Spleen (tissue), 11 donors: ENCODE results near the gene LNX1. TPM values are rescaled to one million over a fixed set of nuclear protein-coding genes. Genes with fewer than 3 reads are reported as not detected.

Experiments
- DNase-seq: peaks from one replicate; pipeline ENCODE4 v3.0.0-alpha.2; 2020
- H3K27ac ChIP-seq, 8 donors: fragments of 200-600 bp; sonication (generic) in 7 of 8; 1 replicate in 4 of 8; 2 replicates in 4 of 8; pipeline versions ENCODE4 v1.5.0 to v1.8.0; 2016 to 2021; ENCODE audit warnings: inconsistent platforms in 4 of 8, mild to moderate bottlenecking in 4 of 8, moderate library complexity in 1 of 8
- H3K27me3 ChIP-seq, 7 donors: fragments of 200-600 bp; sonication (generic) in 6 of 7; replicated peaks in 1 of 7; 1 replicate in 4 of 7; 2 replicates in 3 of 7; pipeline versions ENCODE4 v1.5.0 to v1.8.0; 2016 to 2021; ENCODE audit warnings: inconsistent platforms in 3 of 7, mild to moderate bottlenecking in 1 of 7
- H3K36me3 ChIP-seq, 6 donors: fragments of 200-600 bp; sonication (generic) in 5 of 6; 1 replicate in 4 of 6; 2 replicates in 2 of 6; pipeline versions ENCODE4 v1.5.0 to v1.8.0; 2016 to 2021; ENCODE audit warnings: inconsistent platforms in 2 of 6
- H3K4me1 ChIP-seq, 6 donors: fragments of 200-600 bp; sonication (generic) in 5 of 6; 1 replicate in 3 of 6; 2 replicates in 3 of 6; pipeline versions ENCODE4 v1.5.0 to v1.8.0; 2016 to 2021; ENCODE audit warnings: inconsistent platforms in 3 of 6
- H3K4me3 ChIP-seq, 8 donors: fragments of 200-600 bp; sonication (generic) in 7 of 8; 1 replicate in 4 of 8; 2 replicates in 4 of 8; pipeline versions ENCODE4 v1.5.0 to v1.8.0; 2016 to 2021; ENCODE audit warnings: inconsistent platforms in 4 of 8, mild to moderate bottlenecking in 4 of 8, moderate library complexity in 2 of 8
- H3K9me3 ChIP-seq, 8 donors: fragments of 200-600 bp; sonication (generic) in 7 of 8; 1 replicate in 4 of 8; 2 replicates in 4 of 8; pipeline versions ENCODE4 v1.5.0 to v1.8.0; 2016 to 2021; ENCODE audit warnings: inconsistent platforms in 4 of 8
- CTCF ChIP-seq, 11 experiments: fragments of 200-600 bp in 7 of 11; fragments of 450-650 bp in 4 of 11; sonication (generic) in 4 of 11; IDR thresholded peaks in 8 of 11; conservative IDR thresholded peaks in 3 of 11; 1 replicate in 7 of 11; 2 replicates in 4 of 11; pipeline versions ENCODE4 v1.4.0 to v1.8.0; 2016 to 2021; ENCODE audit warnings: antibody characterized with exemption in 11 of 11, inconsistent platforms in 4 of 11, mild to moderate bottlenecking in 1 of 11
- POLR2A ChIP-seq, 3 donors: fragments of 450-650 bp; IDR thresholded peaks; one replicate each; pipeline ENCODE4 v1.5.1; 2017; ENCODE audit warnings: antibody characterized with exemption in 3 of 3, mild to moderate bottlenecking in 1 of 3
- POLR2AphosphoS5 ChIP-seq, 3 donors: sonication (generic); formaldehyde crosslinking; IDR thresholded peaks; one replicate each; pipeline ENCODE4 v1.5.1; 2017; ENCODE audit warnings: antibody characterized with exemption in 3 of 3
- WGBS, 5 donors: extraction: QIAGEN DNeasy Blood & Tissue Kit in 3 of 5; methylation state at CpG; one replicate each; pipeline versions ENCODE4 v1.1.5 to v1.1.7; 2013 to 2018; 5-methylcytosine and 5-hydroxymethylcytosine counted together
- intact Hi-C: fragments of 100-400 bp; cut with DNase I; formaldehyde crosslinking; loops from one replicate; pipeline ENCODE4 v1.15.0; 2023; ENCODE audit warnings: low total_unique reads
- polyA plus RNA-seq, 3 donors: library from polyadenylated mRNA; stranded (reverse); fragments of 200-250 nt; gene quantifications; one replicate each; pipeline ENCODE4 v1.2.1, GENCODE V29; 2013
- total RNA-seq, 7 donors: library from RNA; depleted of rRNA in 3 of 7; stranded (reverse); fragments of >200 nt in 3 of 7; fragmentation: NEBNext Ultra II Directional in 4 of 7; extraction: Animal tissue kit (Norgen Biotek cat#: 25700) in 4 of 7; gene quantifications; one replicate each; pipeline versions ENCODE4 v1.1.0 to v1.2.1, GENCODE V29; 2016 to 2021
- donor health status: healthy with polysubstance abuse.
- donor health status: DM: no; HTN: no; CAD: no; lungs with moderate emphysema.
- donor health status: DM: no; HTN: no; CAD: no.
- donor health status: Bipolar disorder and iron deficiency.
- donor health status: healthy.
- donor health status: DM: no; HTN: no; CAD: no.
- donor health status: DM: yes; HTN: yes; CAD: no.

Gene LNX1
- total and polyA plus RNA-seq, 10 donors = 0.08 to 0.20 (median 0.13) TPM; not detected in 5

GRCh38 chr4:53490161-53490956, 100.9 kb downstream of the LNX1 start:
- Histone ChIP-seq H3K4me3 (no peak overlapping the region), H3K36me3 (no peaks in the 10 kb centered on the region), H3K4me1 (no peaks in the 10 kb centered on the region), H3K27ac (no peak overlapping the region), H3K27me3 (peaks cover 0 to 6% (median 0%) of the 10 kb centered on the region in 7 donors), H3K9me3 (no peaks in the 10 kb centered on the region)
- TF ChIP-seq POLR2AphosphoS5 (IDR thresholded peaks at IDR 0.05) (no peak), POLR2A (IDR thresholded peaks at IDR 0.05) (no peak), CTCF (IDR thresholded peaks at IDR 0.05 in 8 of 11, conservative IDR thresholded peaks at IDR 0.05 in 3 of 11) (no peak)
- DNase-seq = no peak
- intact Hi-C loops = no loop called here
- 64 to 78% (median 73%) methylated on average over 6 of the region's 6 CpGs for WGBS, 5 donors

- Histone ChIP-seq H3K36me3 (no peaks in the 10 kb centered on the region), H3K9me3 (no peaks in the 10 kb centered on the region), H3K27ac (no peak overlapping the region), H3K4me1 (no peaks in the 10 kb centered on the region), H3K4me3 (no peak overlapping the region), H3K27me3 (peaks cover 0 to 6% (median 0%) of the 10 kb centered on the region in 7 donors)
- no peak for TF ChIP-seq POLR2AphosphoS5 (IDR thresholded peaks at IDR 0.05)
- TF ChIP-seq POLR2A (IDR thresholded peaks at IDR 0.05) = no peak
- no peak for TF ChIP-seq CTCF (IDR thresholded peaks at IDR 0.05 in 8 of 11, conservative IDR thresholded peaks at IDR 0.05 in 3 of 11)
- intact Hi-C loops = no loop called here
- no peak for DNase-seq
Observed at GRCh38 chr4:53489279-53489889, 101.9 kb downstream of the LNX1 start.

GRCh38 chr4:53487766-53488165, 103.5 kb downstream of the LNX1 start:
- no peak overlapping the region for H3K4me3 ChIP-seq
- no peaks in the 10 kb centered on the region for H3K9me3 ChIP-seq
- no peak for DNase-seq
- H3K4me1 ChIP-seq = no peaks in the 10 kb centered on the region
- TF ChIP-seq POLR2AphosphoS5 (IDR thresholded peaks at IDR 0.05) = no peak
- no peak for TF ChIP-seq CTCF (IDR thresholded peaks at IDR 0.05 in 8 of 11, conservative IDR thresholded peaks at IDR 0.05 in 3 of 11)
- no peak for TF ChIP-seq POLR2A (IDR thresholded peaks at IDR 0.05)
- H3K27ac ChIP-seq = no peak overlapping the region
- no peaks in the 10 kb centered on the region for H3K36me3 ChIP-seq
- intact Hi-C loops = no loop called here
- H3K27me3 ChIP-seq = peaks cover 0 to 6% (median 0%) of the 10 kb centered on the region in 7 donors

- intact Hi-C loops = no loop called here
- Histone ChIP-seq H3K4me3 (no peak overlapping the region), H3K9me3 (no peaks in the 10 kb centered on the region), H3K27me3 (peaks cover 0 to 6% (median 0%) of the 10 kb centered on the region in 7 donors), H3K4me1 (no peaks in the 10 kb centered on the region), H3K27ac (no peak overlapping the region), H3K36me3 (no peaks in the 10 kb centered on the region)
- 58 to 68% (median 64%) methylated on average over 1 of the region's 1 CpG for WGBS, 5 donors
- TF ChIP-seq CTCF (IDR thresholded peaks at IDR 0.05 in 8 of 11, conservative IDR thresholded peaks at IDR 0.05 in 3 of 11) (no peak), POLR2AphosphoS5 (IDR thresholded peaks at IDR 0.05) (no peak), POLR2A (IDR thresholded peaks at IDR 0.05) (no peak)
- no peak for DNase-seq
Observed at GRCh38 chr4:53485658-53486040, 105.6 kb downstream of the LNX1 start.
